HT1080 (cell line): ENCODE measurements around the gene ANXA4. TPM values are rescaled to one million over a fixed set of nuclear protein-coding genes. Genes with fewer than 3 reads are reported as not detected.

ENCODE experiments used
- DNase-seq: peaks from one replicate; pipeline ENCODE4 v3.0.0-alpha.2; 2015; ENCODE audit warnings: low read depth
- small RNA-seq: library from RNA; depleted of rRNA; stranded (forward); fragments of <200 nt; gene quantifications from one replicate; pipeline ENCODE3, GENCODE V24; 2014
- total RNA-seq: library from RNA; depleted of rRNA; stranded (reverse); fragments of >200 nt; shearing (Covaris generic); gene quantifications from 2 replicates; pipeline ENCODE4 v1.2.3, GENCODE V29; 2014; rRNA removed

ANXA4 gene
- total RNA-seq, 1 experiment from 2014 or later, result 36.2 TPM

DNA sequence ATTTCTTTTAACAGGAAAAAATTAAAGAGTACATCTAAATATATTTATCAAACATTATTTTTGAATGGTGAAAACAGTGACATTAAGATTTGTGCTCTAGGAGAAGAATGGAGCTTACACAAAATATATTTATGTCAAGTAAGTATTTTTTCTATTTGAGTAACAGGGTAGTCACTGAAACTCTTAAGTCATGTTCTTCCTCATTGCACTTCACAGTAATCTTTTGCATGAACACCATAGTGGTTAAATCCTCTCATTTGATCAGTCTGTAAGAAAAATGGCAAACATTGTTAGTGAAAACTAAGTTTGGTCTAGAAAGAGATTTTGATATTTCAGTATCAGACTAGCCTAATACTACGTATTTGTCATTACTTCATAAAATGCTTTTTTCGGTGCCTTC, 95.6 kb downstream of the ANXA4 start:
- no peak for DNase-seq

DNA sequence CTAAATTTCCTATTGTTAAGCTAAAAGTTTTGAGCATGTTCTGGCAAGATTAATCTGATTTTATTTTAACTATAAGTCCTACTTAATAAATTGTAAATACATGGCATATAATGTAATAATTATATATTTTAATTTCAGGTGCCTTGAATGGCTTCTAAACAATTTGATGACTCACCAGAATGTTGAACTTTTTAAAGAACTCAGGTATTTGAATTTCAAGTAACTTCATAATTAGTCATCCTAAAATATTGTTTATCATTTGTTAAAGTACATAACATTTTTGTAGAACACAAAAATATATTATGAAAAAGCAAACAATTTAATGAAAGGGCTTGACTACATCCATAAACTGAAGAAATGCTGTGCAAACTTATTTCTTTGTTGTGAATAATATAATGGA, 102.1 kb downstream of the ANXA4 start:
- DNase-seq, result no peak

DNA sequence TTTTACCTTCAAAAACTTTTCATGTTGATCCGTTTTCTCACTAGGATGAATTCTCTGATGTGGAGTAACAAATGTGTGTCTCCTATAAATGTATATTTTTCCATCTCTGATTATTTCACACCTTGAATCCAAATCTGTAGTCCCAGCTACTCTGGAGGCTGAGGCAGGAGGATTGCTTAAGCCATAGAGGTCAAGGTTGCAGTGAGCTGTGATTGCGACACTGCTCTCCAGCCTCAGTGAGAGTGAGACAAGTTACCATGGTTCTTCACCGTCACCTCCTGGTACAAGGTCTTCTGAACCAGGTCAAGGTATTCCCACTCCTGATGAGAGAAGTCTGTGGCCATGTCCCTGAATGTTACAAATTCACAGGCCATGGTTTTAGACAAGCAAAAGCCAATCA, 102.6 kb downstream of the ANXA4 start:
- DNase-seq, result no peak

DNA sequence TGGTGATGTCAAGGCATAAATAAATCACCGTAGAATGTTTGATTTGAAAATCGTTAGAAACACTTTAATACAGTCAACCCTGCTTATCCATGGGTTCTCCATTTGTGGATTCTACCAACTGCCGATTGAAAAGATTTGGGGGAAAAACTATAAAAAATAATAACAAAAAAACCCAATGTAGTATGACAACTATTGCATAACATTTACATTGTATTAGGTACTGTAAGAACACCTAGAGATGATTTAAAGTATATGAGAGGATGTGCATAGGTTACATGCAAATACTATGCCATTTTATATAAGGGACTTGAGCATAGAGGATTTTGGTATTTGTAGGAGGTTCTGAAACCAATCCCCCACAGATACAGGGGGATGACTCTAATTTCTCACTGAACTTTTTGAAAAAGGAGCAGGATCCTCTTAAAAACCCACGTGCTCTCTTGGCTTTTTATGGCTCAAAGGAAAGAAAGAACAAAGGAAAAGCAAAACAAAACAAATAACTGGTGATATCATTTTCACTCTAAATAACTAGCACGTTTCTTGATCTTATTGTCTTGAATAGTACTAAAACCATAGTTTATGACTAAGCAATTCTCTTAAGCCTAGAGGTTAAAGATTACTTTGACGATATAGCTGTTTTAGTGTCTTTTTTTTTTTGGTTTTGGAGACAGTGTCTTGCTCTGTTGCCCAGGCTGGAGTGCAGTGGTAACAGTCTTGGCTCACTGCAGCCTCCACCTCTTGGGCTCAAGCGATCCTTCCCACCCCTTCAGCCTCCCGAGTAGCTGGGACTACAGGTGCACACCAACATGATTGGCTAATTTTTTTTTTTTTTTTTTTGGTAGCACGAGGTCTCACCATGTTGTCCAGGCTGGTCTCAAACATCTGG, 104.5 kb downstream of the ANXA4 start:
- DNase-seq, result no peak

- no peak for DNase-seq
Observed at GRCh38 chr2:69847068-69847828, 105.3 kb downstream of the ANXA4 start.

- no peak for DNase-seq
Observed at GRCh38 chr2:69848186-69848790, 106.4 kb downstream of the ANXA4 start.

- DNase-seq, result no peak
Observed at GRCh38 chr2:69858261-69858660, 116.3 kb downstream of the ANXA4 start.

DNA sequence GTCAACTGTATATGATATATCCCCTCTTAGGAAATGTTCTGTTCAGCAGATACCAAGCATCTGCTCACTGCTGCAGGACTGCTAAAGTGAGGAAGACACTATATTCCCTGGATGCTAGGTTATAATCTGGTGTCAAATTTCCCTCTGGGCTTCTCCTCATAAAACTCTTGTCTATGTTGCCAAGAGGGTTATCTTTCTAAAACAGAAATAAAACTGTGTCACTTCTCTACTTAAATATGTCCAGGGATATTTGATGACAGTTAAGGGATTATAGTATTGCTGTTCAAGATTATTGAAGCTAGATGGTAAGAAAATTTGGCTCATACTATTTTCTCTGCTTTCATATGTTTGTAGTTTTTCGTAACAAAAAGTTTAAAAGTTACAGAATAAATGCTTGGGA, 121.4 kb downstream of the ANXA4 start:
- DNase-seq, result no peak

Small RNA genes lying within 50 kb of the gene (small RNA-seq; reads per million reads assigned to genes)
- not detected for gene RPL23AP92

Other genes with a start within 250 kb of the ANXA4 start
- gene AAK1, start 98.4 kb upstream of the ANXA4 start, total RNA-seq, result 19.7 and 37.4 TPM in 2 replicates
- 8.2 and 11.0 TPM in 2 replicates for gene GMCL1, start 87.5 kb downstream of the ANXA4 start, total RNA-seq
- 48.6 and 61.7 TPM in 2 replicates for gene SNRNP27, start 151.8 kb downstream of the ANXA4 start, total RNA-seq
- gene MXD1, start 173.0 kb downstream of the ANXA4 start, total RNA-seq, result 3.5 and 4.6 TPM in 2 replicates
- gene ASPRV1, start 219.5 kb downstream of the ANXA4 start, total RNA-seq, result 0.35 and 0.47 TPM in 2 replicates